HepG2 (cell line): ENCODE data around the gene TMEM63B. TPM values are rescaled to one million over a fixed set of nuclear protein-coding genes. Genes with fewer than 3 reads are reported as not detected.

Experiments
- LCORL ChIP-seq, 2 experiments: fragments of 450-650 bp in 1 of 2; sonication (generic) in 1 of 2; formaldehyde crosslinking in 1 of 2; IDR thresholded peaks; 2 replicates each; pipeline versions ENCODE4 v1.5.0 to v1.6.1; 2017 to 2020; ENCODE audit warnings: antibody characterized with exemption in 1 of 2, missing genetic modification reagents in 1 of 2
- MAZ ChIP-seq, 2 experiments: sonication (generic) in 1 of 2; formaldehyde crosslinking in 1 of 2; IDR thresholded peaks; 2 replicates each; pipeline versions ENCODE4 v1.5.0 to v1.6.1; 2012 to 2020; ENCODE audit warnings: low read depth in 2 of 2, mild to moderate bottlenecking in 2 of 2, borderline replicate concordance in 1 of 2, improper control_type of control experiment in 1 of 2, low read length in 1 of 2, missing genetic modification reagents in 1 of 2, moderate library complexity in 1 of 2
- NFE2L2 ChIP-seq: fragments of 150-350 bp; IDR thresholded peaks from 2 replicates; pipeline ENCODE4 v1.6.1; 2014; ENCODE audit warnings: low read length
- SAP130 ChIP-seq: IDR thresholded peaks from 2 replicates; pipeline ENCODE4 v1.6.1; 2016; ENCODE audit warnings: low read depth
- SMC3 ChIP-seq: IDR thresholded peaks from 2 replicates; pipeline ENCODE4 v1.6.1; 2011; ENCODE audit warnings: low read length, improper control_type of control experiment
- SPEN ChIP-seq: sonication (generic); formaldehyde crosslinking; IDR thresholded peaks from 2 replicates; pipeline ENCODE4 v1.5.1; 2020; ENCODE audit warnings: low read depth, mild to moderate bottlenecking, missing genetic modification reagents
- STAT6 ChIP-seq: sonication (generic); formaldehyde crosslinking; IDR thresholded peaks from 2 replicates; pipeline ENCODE4 v1.4.0; 2020; ENCODE audit warnings: missing genetic modification reagents, mild to moderate bottlenecking, borderline replicate concordance
- ZKSCAN1 ChIP-seq: fragments of 150-350 bp; IDR thresholded peaks from 2 replicates; pipeline ENCODE4 v1.6.1; 2014; ENCODE audit warnings: low read length
- ZMYM3 ChIP-seq: sonication (generic); formaldehyde crosslinking; IDR thresholded peaks from 2 replicates; pipeline ENCODE4 v1.5.1; 2020; ENCODE audit warnings: mild to moderate bottlenecking, missing genetic modification reagents
- polyA plus RNA-seq, 8 experiments: library from polyadenylated mRNA; depleted of rRNA in 3 of 8; stranded (reverse) in 7 of 8; unstranded in 1 of 8; fragments of >200 nt; fragmentation: Illumina TruSeq in 4 of 8; extraction: Trizol in 4 of 8; gene quantifications; 2 replicates each; pipeline versions ENCODE4 v1.2.1 to v1.2.3, GENCODE V29; 2011 to 2016; ENCODE audit warnings: low read depth in 4 of 8, missing spikeins in 1 of 8, mixed read lengths in 1 of 8; ENCODE audit not compliant: insufficient read depth in 1 of 8
- total RNA-seq, 5 experiments: library from RNA; depleted of rRNA; stranded (reverse); fragments of >200 nt; fragmentation: Illumina TruSeq; extraction: Trizol; gene quantifications; 2 replicates each; pipeline ENCODE4 v1.2.3, GENCODE V29; 2016; ENCODE audit warnings: low read depth in 1 of 5
- TF ChIP-seq, protein P1 (sequence below): IDR thresholded peaks from 2 replicates; pipeline ENCODE4 v1.6.1; 2012; ENCODE audit warnings: low read length, improper control_type of control experiment
- TF ChIP-seq, protein P2 (sequence below): sonication (generic); formaldehyde crosslinking; IDR thresholded peaks from 2 replicates; pipeline ENCODE4 v1.5.1; 2020; ENCODE audit warnings: missing genetic modification reagents, mild to moderate bottlenecking, borderline replicate concordance
- TF ChIP-seq, protein P3 (sequence below): sonication (generic); formaldehyde crosslinking; IDR thresholded peaks from 2 replicates; pipeline ENCODE4 v1.4.0; 2020; ENCODE audit warnings: missing genetic modification reagents, low read depth, mild to moderate bottlenecking, borderline replicate concordance
- TF ChIP-seq, protein P4 (sequence below): sonication (generic); formaldehyde crosslinking; IDR thresholded peaks from 2 replicates; pipeline ENCODE4 v1.4.0; 2020; ENCODE audit warnings: missing genetic modification reagents, borderline replicate concordance

The TMEM63B gene
- total and polyA plus RNA-seq, 2 of the 13 experiments (the other 11 are each of a cell fraction or from before 2014, with no cell fraction given), result 27.4 to 75.8 TPM

GRCh38 chr6:44151348-44152108 lies 24.2 kb downstream of the TMEM63B start (continued):
- TF ChIP-seq, protein P1, sequence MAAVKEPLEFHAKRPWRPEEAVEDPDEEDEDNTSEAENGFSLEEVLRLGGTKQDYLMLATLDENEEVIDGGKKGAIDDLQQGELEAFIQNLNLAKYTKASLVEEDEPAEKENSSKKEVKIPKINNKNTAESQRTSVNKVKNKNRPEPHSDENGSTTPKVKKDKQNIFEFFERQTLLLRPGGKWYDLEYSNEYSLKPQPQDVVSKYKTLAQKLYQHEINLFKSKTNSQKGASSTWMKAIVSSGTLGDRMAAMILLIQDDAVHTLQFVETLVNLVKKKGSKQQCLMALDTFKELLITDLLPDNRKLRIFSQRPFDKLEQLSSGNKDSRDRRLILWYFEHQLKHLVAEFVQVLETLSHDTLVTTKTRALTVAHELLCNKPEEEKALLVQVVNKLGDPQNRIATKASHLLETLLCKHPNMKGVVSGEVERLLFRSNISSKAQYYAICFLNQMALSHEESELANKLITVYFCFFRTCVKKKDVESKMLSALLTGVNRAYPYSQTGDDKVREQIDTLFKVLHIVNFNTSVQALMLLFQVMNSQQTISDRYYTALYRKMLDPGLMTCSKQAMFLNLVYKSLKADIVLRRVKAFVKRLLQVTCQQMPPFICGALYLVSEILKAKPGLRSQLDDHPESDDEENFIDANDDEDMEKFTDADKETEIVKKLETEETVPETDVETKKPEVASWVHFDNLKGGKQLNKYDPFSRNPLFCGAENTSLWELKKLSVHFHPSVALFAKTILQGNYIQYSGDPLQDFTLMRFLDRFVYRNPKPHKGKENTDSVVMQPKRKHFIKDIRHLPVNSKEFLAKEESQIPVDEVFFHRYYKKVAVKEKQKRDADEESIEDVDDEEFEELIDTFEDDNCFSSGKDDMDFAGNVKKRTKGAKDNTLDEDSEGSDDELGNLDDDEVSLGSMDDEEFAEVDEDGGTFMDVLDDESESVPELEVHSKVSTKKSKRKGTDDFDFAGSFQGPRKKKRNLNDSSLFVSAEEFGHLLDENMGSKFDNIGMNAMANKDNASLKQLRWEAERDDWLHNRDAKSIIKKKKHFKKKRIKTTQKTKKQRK, result no peak
- TF ChIP-seq NFE2L2 (no peak), SMC3 (peak; percentile 77; the same call in 1 of the 2 replicates), SPEN (CRISPR knock-in tag) (peak; percentile 84), SAP130 (peak; percentile 47; the same call in 1 of the 2 replicates), MAZ (IDR thresholded peaks at IDR 0.05; ENCODE audit: borderline replicate concordance, low read depth, low read length) (0 out of 2 replicates have a peak, but pooled peaks have one; percentile 22), MAZ (CRISPR knock-in tag; IDR thresholded peaks at IDR 0.05; ENCODE audit: low read depth) (peak; percentile 83), ZKSCAN1 (no peak), LCORL (IDR thresholded peaks at IDR 0.05) (no peak), LCORL (CRISPR knock-in tag; IDR thresholded peaks at IDR 0.05) (peak; percentile 72; the same call in 1 of the 2 replicates), STAT6 (CRISPR knock-in tag) (no peak), ZMYM3 (CRISPR knock-in tag) (peak; percentile 78)
- TF ChIP-seq, protein P2, sequence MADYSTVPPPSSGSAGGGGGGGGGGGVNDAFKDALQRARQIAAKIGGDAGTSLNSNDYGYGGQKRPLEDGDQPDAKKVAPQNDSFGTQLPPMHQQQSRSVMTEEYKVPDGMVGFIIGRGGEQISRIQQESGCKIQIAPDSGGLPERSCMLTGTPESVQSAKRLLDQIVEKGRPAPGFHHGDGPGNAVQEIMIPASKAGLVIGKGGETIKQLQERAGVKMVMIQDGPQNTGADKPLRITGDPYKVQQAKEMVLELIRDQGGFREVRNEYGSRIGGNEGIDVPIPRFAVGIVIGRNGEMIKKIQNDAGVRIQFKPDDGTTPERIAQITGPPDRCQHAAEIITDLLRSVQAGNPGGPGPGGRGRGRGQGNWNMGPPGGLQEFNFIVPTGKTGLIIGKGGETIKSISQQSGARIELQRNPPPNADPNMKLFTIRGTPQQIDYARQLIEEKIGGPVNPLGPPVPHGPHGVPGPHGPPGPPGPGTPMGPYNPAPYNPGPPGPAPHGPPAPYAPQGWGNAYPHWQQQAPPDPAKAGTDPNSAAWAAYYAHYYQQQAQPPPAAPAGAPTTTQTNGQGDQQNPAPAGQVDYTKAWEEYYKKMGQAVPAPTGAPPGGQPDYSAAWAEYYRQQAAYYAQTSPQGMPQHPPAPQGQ, result 0 out of 2 replicates have a peak, but pooled peaks have one; percentile 67
- TF ChIP-seq, protein P3, sequence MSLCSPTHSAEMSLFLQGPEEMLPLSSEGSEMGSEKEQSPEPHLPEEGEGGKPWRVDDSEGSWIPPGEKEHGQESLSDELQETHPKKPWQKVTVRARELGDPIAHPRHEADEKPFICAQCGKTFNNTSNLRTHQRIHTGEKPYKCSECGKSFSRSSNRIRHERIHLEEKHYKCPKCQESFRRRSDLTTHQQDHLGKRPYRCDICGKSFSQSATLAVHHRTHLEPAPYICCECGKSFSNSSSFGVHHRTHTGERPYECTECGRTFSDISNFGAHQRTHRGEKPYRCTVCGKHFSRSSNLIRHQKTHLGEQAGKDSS, result peak; percentile 66; the same call in 1 of the 2 replicates
- TF ChIP-seq, protein P4, sequence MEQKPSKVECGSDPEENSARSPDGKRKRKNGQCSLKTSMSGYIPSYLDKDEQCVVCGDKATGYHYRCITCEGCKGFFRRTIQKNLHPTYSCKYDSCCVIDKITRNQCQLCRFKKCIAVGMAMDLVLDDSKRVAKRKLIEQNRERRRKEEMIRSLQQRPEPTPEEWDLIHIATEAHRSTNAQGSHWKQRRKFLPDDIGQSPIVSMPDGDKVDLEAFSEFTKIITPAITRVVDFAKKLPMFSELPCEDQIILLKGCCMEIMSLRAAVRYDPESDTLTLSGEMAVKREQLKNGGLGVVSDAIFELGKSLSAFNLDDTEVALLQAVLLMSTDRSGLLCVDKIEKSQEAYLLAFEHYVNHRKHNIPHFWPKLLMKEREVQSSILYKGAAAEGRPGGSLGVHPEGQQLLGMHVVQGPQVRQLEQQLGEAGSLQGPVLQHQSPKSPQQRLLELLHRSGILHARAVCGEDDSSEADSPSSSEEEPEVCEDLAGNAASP (CRISPR knock-in tag), result peak; percentile 62; the same call in 1 of the 2 replicates
